ENCODE data around the gene MAP3K20.
A peak's percentile ranks its signal among the peaks of the same experiment; 100 is the strongest.

Gene MAP3K20

DNA sequence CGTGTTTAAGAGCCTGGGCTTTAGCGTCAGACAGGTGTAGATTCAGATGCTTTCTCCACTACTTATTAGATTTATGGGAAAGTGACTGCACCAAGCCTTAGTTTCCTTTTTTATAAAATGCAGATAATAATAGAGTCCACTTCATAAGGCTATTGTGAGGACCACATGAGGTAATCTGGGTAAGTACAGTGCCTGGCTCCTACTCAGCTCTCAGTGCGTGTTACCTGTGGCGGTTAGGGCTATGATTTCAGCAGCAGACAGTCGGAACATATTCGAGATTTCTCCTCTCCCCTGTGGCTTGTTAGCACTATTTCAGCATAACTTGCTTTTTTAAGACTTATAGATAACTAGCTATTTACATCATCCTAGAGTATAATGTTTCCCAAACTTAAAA lies 32.0 kb downstream of the MAP3K20 start:
- DNase-seq (ENCODE audit: extremely low spot score): no peak
- TF ChIP-seq, protein P1, sequence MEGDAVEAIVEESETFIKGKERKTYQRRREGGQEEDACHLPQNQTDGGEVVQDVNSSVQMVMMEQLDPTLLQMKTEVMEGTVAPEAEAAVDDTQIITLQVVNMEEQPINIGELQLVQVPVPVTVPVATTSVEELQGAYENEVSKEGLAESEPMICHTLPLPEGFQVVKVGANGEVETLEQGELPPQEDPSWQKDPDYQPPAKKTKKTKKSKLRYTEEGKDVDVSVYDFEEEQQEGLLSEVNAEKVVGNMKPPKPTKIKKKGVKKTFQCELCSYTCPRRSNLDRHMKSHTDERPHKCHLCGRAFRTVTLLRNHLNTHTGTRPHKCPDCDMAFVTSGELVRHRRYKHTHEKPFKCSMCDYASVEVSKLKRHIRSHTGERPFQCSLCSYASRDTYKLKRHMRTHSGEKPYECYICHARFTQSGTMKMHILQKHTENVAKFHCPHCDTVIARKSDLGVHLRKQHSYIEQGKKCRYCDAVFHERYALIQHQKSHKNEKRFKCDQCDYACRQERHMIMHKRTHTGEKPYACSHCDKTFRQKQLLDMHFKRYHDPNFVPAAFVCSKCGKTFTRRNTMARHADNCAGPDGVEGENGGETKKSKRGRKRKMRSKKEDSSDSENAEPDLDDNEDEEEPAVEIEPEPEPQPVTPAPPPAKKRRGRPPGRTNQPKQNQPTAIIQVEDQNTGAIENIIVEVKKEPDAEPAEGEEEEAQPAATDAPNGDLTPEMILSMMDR (IDR thresholded peaks at IDR 0.05; ENCODE audit: control extremely low read depth, extremely low read depth, low read depth, missing control alignments): no peak
- CTCF ChIA-PET: interaction anchor here (1.0 kb wide), 1 partner anchor 11 kb away, joined by 3 read pairs; no protein-coding TSS in a partner anchor
- POLR2A ChIA-PET: no interaction called here

DNA sequence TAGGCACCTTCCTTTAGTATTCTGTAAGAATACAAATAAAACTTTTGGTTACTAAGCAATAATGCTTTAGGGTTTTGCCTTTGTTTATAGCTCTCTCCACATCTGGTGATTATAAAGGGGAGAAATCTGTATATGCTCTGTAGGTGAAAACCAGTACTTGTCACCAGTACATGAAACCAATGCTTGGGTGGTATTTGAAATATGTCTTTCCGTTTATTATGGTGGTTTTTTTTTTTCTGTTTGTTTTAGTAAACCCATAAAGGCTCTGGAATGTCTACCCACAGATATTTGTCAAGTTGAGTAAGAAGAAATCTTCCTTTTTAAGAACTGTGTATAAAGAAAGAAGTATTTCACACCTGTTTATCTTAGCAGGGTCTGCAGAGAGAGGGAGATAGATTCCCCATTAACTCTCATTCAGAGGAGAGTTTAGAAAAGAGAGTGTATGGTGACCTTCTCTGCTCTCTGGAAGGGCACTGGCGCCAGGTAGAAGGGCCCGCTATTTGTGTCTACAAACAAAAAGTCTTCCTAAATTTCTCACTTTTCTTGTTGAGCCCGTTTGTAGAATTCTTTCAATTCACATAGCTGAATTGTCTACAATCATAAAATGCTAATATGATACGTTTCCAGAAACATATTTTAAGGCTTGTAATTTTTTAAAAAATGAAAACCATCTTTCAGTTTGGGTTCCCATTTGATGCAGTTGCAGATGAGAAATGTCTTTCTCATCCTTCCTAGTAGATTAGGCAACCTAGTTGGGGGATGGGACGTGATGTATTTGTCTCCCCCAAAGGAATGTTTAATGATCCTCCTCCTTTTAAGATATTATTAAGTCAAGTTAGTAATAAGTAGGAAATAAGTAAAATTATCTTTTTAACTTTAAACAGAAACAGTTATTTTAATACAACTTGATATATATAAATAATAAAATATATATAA lies 33.9 kb downstream of the MAP3K20 start:
- POLR2A ChIA-PET: no interaction called here
- TF ChIP-seq, protein P1 (IDR thresholded peaks at IDR 0.05; ENCODE audit: control extremely low read depth, extremely low read depth, low read depth, missing control alignments): no peak
- DNase-seq (ENCODE audit: extremely low spot score): no peak
- CTCF ChIA-PET: interaction anchor here (1.1 to 1.3 kb wide), 4 partner anchors 10 to 101 kb away, joined by 3 to 4 read pairs (median 3); no protein-coding TSS in a partner anchor

DNA sequence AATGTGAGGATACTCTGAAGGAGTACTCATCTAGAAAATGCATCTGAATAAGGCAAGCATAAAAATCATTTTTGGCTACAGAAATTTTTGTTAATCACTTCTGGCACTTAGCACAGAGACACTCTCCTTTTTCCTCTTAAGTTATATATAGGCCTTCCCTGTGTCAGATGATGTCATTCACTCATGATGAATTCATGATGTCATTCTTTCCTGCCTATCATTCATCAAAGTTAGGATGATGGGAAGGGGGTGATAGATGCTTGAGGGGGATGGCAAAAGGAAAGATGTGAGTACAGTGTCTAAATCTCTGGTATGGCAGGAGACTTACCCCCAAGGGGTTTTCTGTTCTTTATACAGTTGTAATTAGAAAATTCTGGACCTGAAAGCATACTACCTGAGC lies 42.0 kb downstream of the MAP3K20 start:
- DNase-seq (ENCODE audit: extremely low spot score): no peak
- TF ChIP-seq, protein P1 (IDR thresholded peaks at IDR 0.05; ENCODE audit: control extremely low read depth, extremely low read depth, low read depth, missing control alignments): no peak
- POLR2A ChIA-PET: no interaction called here
- CTCF ChIA-PET: interaction anchor here (2.2 kb wide), 1 partner anchor 16 kb away, joined by 5 read pairs; no protein-coding TSS in a partner anchor

DNA sequence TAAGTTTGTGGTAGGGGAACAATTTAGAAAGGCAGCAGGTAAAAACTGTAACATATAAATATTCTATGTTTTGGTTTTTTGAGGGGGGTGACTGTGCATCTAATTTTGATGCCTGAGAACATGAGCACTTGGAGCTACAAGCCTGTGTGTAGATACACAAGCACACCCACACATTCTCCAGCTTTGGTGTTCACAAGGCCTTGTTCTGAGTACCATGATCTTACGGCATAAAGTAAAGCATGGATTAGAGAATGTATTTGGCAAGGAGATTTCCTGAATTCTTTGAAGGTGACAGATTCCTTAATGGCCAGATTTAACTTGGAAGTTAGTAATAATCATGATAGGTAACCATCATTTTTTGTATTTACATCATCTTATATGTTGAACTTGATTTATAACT lies 42.7 kb downstream of the MAP3K20 start:
- POLR2A ChIA-PET: no interaction called here
- TF ChIP-seq, protein P1 (IDR thresholded peaks at IDR 0.05; ENCODE audit: control extremely low read depth, extremely low read depth, low read depth, missing control alignments): no peak
- DNase-seq (ENCODE audit: extremely low spot score): no peak
- CTCF ChIA-PET: interaction anchor here (1.0 to 2.2 kb wide), 6 partner anchors 9 to 44 kb away, joined by 3 to 7 read pairs (median 4); no protein-coding TSS in a partner anchor

DNA sequence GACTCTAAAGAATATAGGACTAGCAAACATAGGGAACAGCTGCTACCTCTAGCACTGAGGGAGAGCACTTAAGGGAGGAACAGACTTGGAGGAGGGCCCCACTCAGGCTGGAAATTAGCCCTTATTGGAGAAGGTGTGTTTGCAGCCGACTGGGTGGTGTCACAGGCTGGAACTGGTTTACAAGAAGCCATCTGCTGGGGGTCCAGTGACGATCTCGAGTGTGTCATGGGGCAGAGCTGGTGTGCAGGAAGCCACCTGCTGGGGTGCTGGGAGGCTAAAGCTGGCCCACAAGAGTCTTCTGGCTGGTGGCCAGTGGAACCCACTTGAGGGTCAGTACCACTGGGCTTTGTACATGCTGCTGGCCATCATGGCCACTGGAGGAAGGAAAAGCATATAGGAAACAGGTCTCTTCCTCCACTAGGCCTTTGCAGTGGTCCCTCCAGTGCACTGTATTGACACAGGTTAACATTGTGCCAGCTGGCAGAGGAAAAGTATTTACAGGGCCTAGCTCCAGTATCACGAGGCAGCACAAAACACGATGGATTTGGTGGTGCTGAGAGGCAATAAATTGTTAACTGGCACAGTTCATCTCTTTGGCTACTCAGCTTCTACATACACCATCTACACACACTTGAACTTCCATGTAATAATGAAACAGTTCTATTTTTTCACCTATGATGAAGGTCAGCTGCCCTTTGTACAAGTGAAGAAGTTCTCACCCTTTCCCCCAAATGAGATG lies 43.6 kb downstream of the MAP3K20 start:
- DNase-seq (ENCODE audit: extremely low spot score): peak; percentile 21
- CTCF ChIA-PET: interaction anchor here (0.8 to 6.4 kb wide), 9 partner anchors 10 to 91 kb away, joined by 3 to 38 read pairs (median 4); no protein-coding TSS in a partner anchor
- POLR2A ChIA-PET: interaction anchor here (0.6 kb wide), 1 partner anchor 1127 kb away, joined by 3 read pairs; no protein-coding TSS in a partner anchor
- TF ChIP-seq, protein P1 (IDR thresholded peaks at IDR 0.05; ENCODE audit: control extremely low read depth, extremely low read depth, low read depth, missing control alignments): no peak

DNA sequence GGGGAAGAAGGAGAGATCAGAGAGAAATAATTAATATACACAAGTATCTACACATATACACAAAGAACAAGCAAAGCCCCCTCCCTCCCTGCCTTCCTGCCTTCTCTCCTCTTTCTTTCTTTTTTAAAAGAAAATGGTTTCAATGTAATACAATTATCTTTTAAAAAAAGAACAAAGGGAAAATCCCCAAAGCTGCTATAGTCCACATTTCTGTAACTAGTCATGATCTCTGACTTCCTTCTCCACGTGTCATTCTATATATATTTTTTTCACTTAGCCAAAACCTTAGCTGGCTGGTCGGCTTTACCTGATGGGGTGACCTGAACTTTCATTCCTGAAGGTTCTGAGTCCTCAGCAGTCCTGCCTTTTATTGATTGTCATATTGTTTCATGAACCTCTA lies 44.3 kb downstream of the MAP3K20 start:
- ChIA-PET POLR2A (interaction anchor here (0.6 kb wide), 1 partner anchor 1126 kb away, joined by 3 read pairs; no protein-coding TSS in a partner anchor), CTCF (interaction anchor here (1.4 to 6.4 kb wide), 5 partner anchors 9 to 46 kb away, joined by 4 to 38 read pairs (median 5); no protein-coding TSS in a partner anchor)
- TF ChIP-seq, protein P1 (IDR thresholded peaks at IDR 0.05; ENCODE audit: control extremely low read depth, extremely low read depth, low read depth, missing control alignments): no peak
- DNase-seq (ENCODE audit: extremely low spot score): peak; percentile 32
